T-cell (primary cell): Measurements from ENCODE around the gene RIIAD1. TPM values are rescaled to one million over a fixed set of nuclear protein-coding genes. Genes with fewer than 3 reads are reported as not detected.

Experiments
- ATAC-seq, 4 experiments: fragments of 200-7000 bp in 3 of 4; fragments of 150-1000 bp in 1 of 4; cut with Tn5 transposase; replicated peaks in 1 of 4; 1 replicate in 3 of 4; 2 replicates in 1 of 4; pipeline ENCODE4 v1.10.0; 2021; ENCODE audit warnings: moderate library complexity in 3 of 4, mild to moderate bottlenecking in 2 of 4, moderate number of reproducible peaks in 1 of 4
- CTCF ChIA-PET, 2 donors: fragments of 300-600 bp; sonication (Branson Sonifier 250); formaldehyde crosslinking; loops; one replicate each; lab custom pipeline; 2022; ENCODE audit warnings: antibody characterized with exemption in 2 of 2; lab: Charles Lee
- POLR2A ChIA-PET, 2 donors: fragments of 300-600 bp; sonication (Branson Sonifier 250); formaldehyde crosslinking; loops; one replicate each; lab custom pipeline; 2022; ENCODE audit warnings: antibody characterized with exemption in 2 of 2; lab: Charles Lee
- DNase-seq, 35 experiments: peaks; one replicate each; pipeline versions ENCODE4 v3.0.0 to v3.0.0-alpha.2; 2013 to 2023
- H3K27ac ChIP-seq: one replicate; pipeline ENCODE4 v1.5.1; 2013; ENCODE audit warnings: low read length
- H3K27me3 ChIP-seq, 2 experiments: replicated peaks in 1 of 2; 1 replicate in 1 of 2; 2 replicates in 1 of 2; pipeline versions ENCODE4 v1.6.1 to v1.7.0; 2013; ENCODE audit warnings: low read length in 1 of 2, mixed read lengths in 1 of 2; ENCODE audit not compliant: control insufficient read depth in 2 of 2, insufficient read depth in 2 of 2; ENCODE audit errors: extremely low read depth in 1 of 2
- H3K36me3 ChIP-seq, 2 donors: 1 replicate in 1 of 2; 2 replicates in 1 of 2; pipeline versions ENCODE4 v1.6.1 to v1.7.0; 2013; ENCODE audit warnings: low read length in 1 of 2; ENCODE audit not compliant: control insufficient read depth in 2 of 2, insufficient read depth in 1 of 2; ENCODE audit errors: extremely low read depth in 1 of 2
- H3K4me1 ChIP-seq, 2 experiments: 1 replicate in 1 of 2; 2 replicates in 1 of 2; pipeline versions ENCODE4 v1.6.1 to v1.7.0; 2013; ENCODE audit warnings: low read length in 2 of 2, mixed read lengths in 1 of 2; ENCODE audit not compliant: insufficient read depth in 2 of 2, control insufficient read depth in 1 of 2; ENCODE audit errors: extremely low read depth in 1 of 2
- H3K4me3 ChIP-seq, 2 donors: 1 replicate in 1 of 2; 2 replicates in 1 of 2; pipeline versions ENCODE4 v1.5.1 to v1.7.0; 2013; ENCODE audit warnings: mild to moderate bottlenecking in 2 of 2, low read length in 1 of 2, moderate library complexity in 1 of 2; ENCODE audit not compliant: control insufficient read depth in 1 of 2; ENCODE audit errors: extremely low read depth in 1 of 2
- H3K9me3 ChIP-seq: 2 replicates; pipeline ENCODE4 v1.7.0; 2013
- H3K27ac Mint-ChIP-seq, 2 donors: one replicate each; pipeline ENCODE4 v1.8.0; 2020 to 2021; ENCODE audit warnings: mild to moderate bottlenecking in 2 of 2, mixed read lengths in 2 of 2
- H3K27me3 Mint-ChIP-seq, 2 donors: one replicate each; pipeline ENCODE4 v1.8.0; 2021 to 2022; ENCODE audit warnings: mixed read lengths in 2 of 2
- H3K36me3 Mint-ChIP-seq: one replicate; pipeline ENCODE4 v1.8.0; 2021; ENCODE audit warnings: mixed read lengths
- H3K4me1 Mint-ChIP-seq, 3 donors: one replicate each; pipeline ENCODE4 v1.8.0; 2020 to 2022; ENCODE audit warnings: mixed read lengths in 3 of 3, mild to moderate bottlenecking in 1 of 3
- H3K4me3 Mint-ChIP-seq, 3 donors: one replicate each; pipeline ENCODE4 v1.8.0; 2020 to 2022; ENCODE audit warnings: mild to moderate bottlenecking in 3 of 3, mixed read lengths in 3 of 3, moderate library complexity in 3 of 3
- H3K9me3 Mint-ChIP-seq, 3 donors: one replicate each; pipeline ENCODE4 v1.8.0; 2020 to 2022; ENCODE audit warnings: mixed read lengths in 3 of 3
- WGBS: methylation state at CpG from one replicate; pipeline ENCODE4 v1.1.5; 2013; ENCODE audit warnings: missing lambda C conversion rate; ENCODE audit not compliant: insufficient coverage; 5-methylcytosine and 5-hydroxymethylcytosine counted together
- total RNA-seq, 35 experiments: library from RNA in 6 of 35; stranded (reverse) in 6 of 35; fragments of 120-200 nt in 1 of 35; gene quantifications; one replicate each; pipeline versions ENCODE4 v1.2.1 to v1.2.4 and lab custom pipeline; 2013 to 2026

RIIAD1 gene
- total RNA-seq, 5 donors from 2014 or later (not counting 1 experiment from before 2014, with no cell fraction given): not detected

DNA sequence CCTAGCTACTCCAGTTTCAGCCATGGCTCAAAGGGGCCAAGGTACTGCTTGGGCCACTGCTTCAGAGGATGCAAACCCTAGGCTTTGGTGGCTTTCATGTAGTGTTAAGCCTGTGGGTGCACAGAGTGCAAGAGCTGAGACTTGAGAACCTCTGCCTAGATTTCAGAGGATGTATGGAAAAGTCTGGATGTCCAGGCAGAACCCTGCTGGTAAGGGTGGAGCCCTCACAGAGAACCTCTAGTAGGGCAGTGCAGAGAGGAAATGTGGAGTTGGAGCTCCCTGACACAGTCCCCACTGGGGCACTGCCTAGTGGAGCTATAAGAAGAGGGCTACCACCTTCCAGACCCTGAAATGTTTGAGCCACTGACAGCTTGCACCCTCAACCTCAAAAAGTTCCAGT, 16.2 kb downstream of the RIIAD1 start:
- Histone ChIP-seq H3K27ac (no peak overlapping the region), H3K4me1 (no peaks in the 10 kb centered on the region), H3K4me3 (no peak overlapping the region), H3K9me3 (no peaks in the 10 kb centered on the region), H3K27me3 (peaks cover 0 to 7% of the 10 kb centered on the region in 2 experiments), H3K36me3 (no peaks in the 10 kb centered on the region)
- Mint-ChIP-seq H3K4me1 (peaks cover 0 to 4% (median 0%) of the 10 kb centered on the region in 3 donors), H3K27ac (no peak overlapping the region), H3K27me3 (peaks cover 5% of the 10 kb centered on the region in 2 donors), H3K9me3 (peaks cover 8 to 13% (median 9%) of the 10 kb centered on the region in 3 donors), H3K4me3 (no peak overlapping the region), H3K36me3 (peaks cover 3% of the 10 kb centered on the region)
- no peak for DNase-seq
- no peak for ATAC-seq
- ChIA-PET CTCF (interaction anchor here in 1 of 2 donors (0.6 kb wide), 2 partner anchors 16 to 1910 kb away, joined by 3 to 4 read pairs; partner anchors contain the start of gene RIIAD1), POLR2A (no interaction called here)

DNA sequence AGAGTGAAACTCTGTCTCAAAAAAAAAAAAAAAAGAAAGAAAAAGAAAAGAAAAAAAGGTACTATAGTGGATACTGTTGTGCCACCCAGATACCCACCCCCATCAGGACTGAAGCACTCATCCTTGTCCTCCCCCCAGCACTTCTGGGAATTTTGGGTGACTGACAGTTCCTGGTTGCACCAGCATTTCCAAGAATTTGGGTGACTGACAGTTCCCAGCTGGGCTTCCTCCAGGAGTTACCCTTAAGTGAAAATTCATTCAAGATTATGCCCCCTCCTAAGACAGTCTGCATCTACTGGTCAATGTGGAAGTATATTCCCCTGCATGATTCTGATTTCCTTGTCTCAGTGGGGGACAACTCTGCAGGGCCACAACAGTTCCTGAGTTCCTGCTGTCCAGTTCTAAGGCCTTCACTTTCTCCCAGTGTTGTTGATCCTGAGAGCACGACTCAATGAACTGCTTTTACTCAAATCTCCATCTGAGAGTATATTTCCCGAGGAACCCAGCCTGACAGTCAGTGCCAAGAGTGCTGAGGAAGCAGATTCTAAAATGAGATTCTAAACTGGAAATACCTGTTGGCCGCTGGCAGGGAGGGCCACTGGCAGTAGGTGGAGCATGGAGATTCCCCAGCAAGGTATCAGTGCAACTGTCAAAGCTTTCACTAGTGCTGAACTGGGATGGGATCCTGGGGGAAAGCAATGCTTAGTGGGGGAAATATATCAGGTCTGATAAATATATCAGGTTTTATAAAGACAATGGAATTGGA, 18.5 kb downstream of the RIIAD1 start:
- H3K4me3 Mint-ChIP-seq: no peak overlapping the region
- H3K9me3 Mint-ChIP-seq: peaks cover 8 to 13% (median 9%) of the 10 kb centered on the region in 3 donors
- peaks cover 3% of the 10 kb centered on the region for H3K36me3 Mint-ChIP-seq
- H3K27ac Mint-ChIP-seq: no peak overlapping the region
- Histone ChIP-seq H3K4me3 (no peak overlapping the region), H3K9me3 (no peaks in the 10 kb centered on the region), H3K27me3 (no peaks in the 10 kb centered on the region), H3K27ac (no peak overlapping the region), H3K36me3 (no peaks in the 10 kb centered on the region), H3K4me1 (no peaks in the 10 kb centered on the region)
- peaks cover 0 to 2% of the 10 kb centered on the region in 2 donors for H3K27me3 Mint-ChIP-seq
- peaks cover 0 to 4% (median 0%) of the 10 kb centered on the region in 3 donors for H3K4me1 Mint-ChIP-seq
- ChIA-PET POLR2A (no interaction called here), CTCF (no interaction called here)
- 76% methylated on average over 3 of the region's 3 CpGs for WGBS
- no peak for ATAC-seq
- DNase-seq: no peak

DNA sequence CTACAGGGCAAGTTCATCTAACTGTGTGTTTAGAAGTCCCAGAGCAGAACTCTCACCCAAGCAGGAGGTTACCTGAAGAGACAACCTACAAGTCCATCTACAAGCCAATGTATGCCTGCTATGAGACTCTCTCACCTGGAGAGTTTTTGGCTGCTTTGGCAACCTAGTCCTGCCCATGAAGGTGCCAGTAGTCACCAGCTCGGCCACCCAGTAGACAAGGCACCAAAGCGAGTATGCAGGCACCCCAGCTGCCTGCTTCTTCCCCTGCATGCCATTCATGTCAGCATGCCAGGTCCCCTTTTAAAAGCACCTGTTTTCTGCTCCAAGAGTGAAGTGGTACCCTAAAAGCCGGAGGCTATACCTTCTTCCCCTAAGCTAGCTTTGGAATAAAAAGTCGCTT, 20.2 kb downstream of the RIIAD1 start:
- Mint-ChIP-seq H3K9me3 (peaks cover 8 to 12% (median 9%) of the 10 kb centered on the region in 3 donors), H3K36me3 (peaks cover 3% of the 10 kb centered on the region), H3K27me3 (no peaks in the 10 kb centered on the region), H3K27ac (peak overlapping the region in 1 of 2 donors; percentile 31), H3K4me1 (no peaks in the 10 kb centered on the region), H3K4me3 (no peak overlapping the region)
- H3K4me1 ChIP-seq: no peaks in the 10 kb centered on the region
- 95% methylated on average over 2 of the region's 4 CpGs for WGBS
- H3K27me3 ChIP-seq: no peaks in the 10 kb centered on the region
- no peak overlapping the region for H3K27ac ChIP-seq
- H3K4me3 ChIP-seq: no peak overlapping the region
- POLR2A ChIA-PET: interaction anchor here in 1 of 2 donors (0.7 kb wide), 1 partner anchor 11 kb away, joined by 5 read pairs; no protein-coding TSS in a partner anchor
- H3K9me3 ChIP-seq: no peaks in the 10 kb centered on the region
- ATAC-seq (no peak), DNase-seq (no peak)
- CTCF ChIA-PET: no interaction called here
- H3K36me3 ChIP-seq: no peaks in the 10 kb centered on the region

DNA sequence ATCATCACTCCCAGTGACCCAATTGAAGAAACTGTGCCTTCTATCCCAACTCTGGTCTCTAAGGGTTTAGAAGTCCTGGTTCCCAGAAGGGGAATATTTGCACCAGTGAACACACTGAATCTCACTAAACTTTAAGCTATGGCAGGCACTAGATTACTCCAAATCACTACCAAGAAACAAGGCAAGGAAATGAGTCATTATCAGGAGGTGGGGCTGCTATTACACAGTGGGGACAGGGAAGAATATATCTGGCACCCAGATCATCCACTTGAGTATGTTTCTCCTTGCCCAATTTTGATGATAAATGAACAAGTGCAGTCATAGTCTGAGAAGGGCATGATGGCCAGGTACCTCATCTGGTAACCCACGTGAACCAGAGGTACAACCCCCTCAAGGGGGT, 35.0 kb downstream of the RIIAD1 start:
- H3K4me1 Mint-ChIP-seq: peaks cover 0 to 4% (median 0%) of the 10 kb centered on the region in 3 donors
- H3K36me3 Mint-ChIP-seq: peaks cover 31% of the 10 kb centered on the region
- H3K4me3 Mint-ChIP-seq: no peak overlapping the region
- no peaks in the 10 kb centered on the region for H3K9me3 Mint-ChIP-seq
- no peak for DNase-seq
- no peaks in the 10 kb centered on the region for H3K4me1 ChIP-seq
- peaks cover 3 to 5% of the 10 kb centered on the region in 2 donors for H3K27me3 Mint-ChIP-seq
- WGBS: no CpG with 5 or more reads among the region's 1 CpG
- no peak overlapping the region for H3K4me3 ChIP-seq
- H3K27ac Mint-ChIP-seq: no peak overlapping the region
- ChIA-PET CTCF (no interaction called here), POLR2A (no interaction called here)
- H3K36me3 ChIP-seq: peaks cover 3 to 31% of the 10 kb centered on the region in 2 donors
- H3K27ac ChIP-seq: no peak overlapping the region
- ATAC-seq: no peak
- no peaks in the 10 kb centered on the region for H3K9me3 ChIP-seq
- no peaks in the 10 kb centered on the region for H3K27me3 ChIP-seq

DNA sequence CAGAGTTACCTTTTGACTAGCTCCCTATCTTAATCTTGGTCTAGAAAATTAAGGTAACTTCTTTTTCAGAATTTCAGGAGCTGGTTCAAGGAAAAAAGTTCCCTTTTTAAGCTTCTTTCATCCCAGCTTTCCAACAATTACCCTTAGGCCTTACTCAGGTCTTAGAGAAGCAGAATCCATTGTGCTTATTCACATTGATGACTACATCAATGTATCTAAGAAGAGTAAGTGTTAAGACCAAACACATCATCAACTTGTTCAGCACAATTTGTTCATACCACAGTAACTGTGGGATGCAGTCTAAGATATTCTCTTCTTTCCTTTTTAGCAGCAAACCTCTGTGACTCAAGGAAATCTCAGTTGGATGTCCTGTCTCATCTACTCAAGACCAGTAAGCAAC, 37.9 kb downstream of the RIIAD1 start:
- ATAC-seq (no peak), DNase-seq (no peak)
- H3K36me3 Mint-ChIP-seq: peaks cover 40% of the 10 kb centered on the region
- H3K27me3 Mint-ChIP-seq: no peaks in the 10 kb centered on the region
- Histone ChIP-seq H3K36me3 (peaks cover 4 to 38% of the 10 kb centered on the region in 2 donors), H3K4me1 (peaks cover 10 to 11% of the 10 kb centered on the region in 2 experiments), H3K27ac (no peak overlapping the region), H3K27me3 (no peaks in the 10 kb centered on the region), H3K4me3 (no peak overlapping the region), H3K9me3 (no peaks in the 10 kb centered on the region)
- no peak overlapping the region for H3K27ac Mint-ChIP-seq
- no peak overlapping the region for H3K4me3 Mint-ChIP-seq
- CTCF ChIA-PET: no interaction called here
- H3K4me1 Mint-ChIP-seq: peaks cover 16 to 22% (median 17%) of the 10 kb centered on the region in 3 donors
- H3K9me3 Mint-ChIP-seq: no peaks in the 10 kb centered on the region
- POLR2A ChIA-PET: interaction anchor here in 1 of 2 donors (0.7 kb wide), 2 partner anchors 130 to 249 kb away, joined by 6 to 7 read pairs; no protein-coding TSS in a partner anchor

DNA sequence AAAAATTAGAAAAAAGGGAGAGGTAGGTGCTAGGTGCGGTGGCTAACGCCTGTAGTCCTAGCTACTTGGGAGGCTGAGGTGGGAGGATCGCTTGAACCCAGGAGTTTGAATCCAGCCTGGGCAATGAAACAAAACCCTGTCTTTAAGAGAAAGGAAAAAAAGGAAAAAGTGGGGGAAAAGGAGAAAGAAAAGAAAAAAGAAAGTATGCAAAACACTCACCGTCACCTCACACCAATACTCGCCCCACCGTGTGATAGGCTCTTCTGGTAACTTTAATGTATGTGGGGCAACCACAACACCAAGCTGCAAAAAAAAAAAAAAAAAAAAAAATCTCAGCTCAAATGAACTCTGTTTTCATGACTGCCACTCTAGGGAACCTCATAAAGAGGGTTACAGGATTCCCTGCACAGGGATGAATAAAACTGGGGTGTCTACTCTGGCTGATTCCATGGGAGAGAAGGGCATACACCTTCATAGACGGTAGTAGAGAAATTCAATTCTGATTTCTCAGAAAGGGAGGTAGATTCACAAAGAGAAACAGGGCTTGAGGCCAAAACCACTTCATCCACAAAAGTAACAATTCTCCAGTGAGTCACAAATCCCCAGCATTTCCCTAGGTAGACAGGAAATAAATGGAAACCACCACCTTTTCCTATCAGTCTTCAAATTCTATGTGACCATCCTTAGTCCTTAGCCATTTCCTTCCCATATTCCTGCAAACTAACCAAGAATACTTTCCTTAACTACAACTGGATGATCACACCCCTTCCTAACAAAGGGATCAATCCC, 39.5 kb downstream of the RIIAD1 start:
- DNase-seq (no peak), ATAC-seq (no peak)
- POLR2A ChIA-PET: interaction anchor here (0.6 kb wide), 3 partner anchors 11 to 239 kb away, joined by 4 to 7 read pairs (median 5); no protein-coding TSS in a partner anchor
- Histone ChIP-seq H3K27ac (no peak overlapping the region), H3K4me3 (no peak overlapping the region), H3K36me3 (peaks cover 4 to 38% of the 10 kb centered on the region in 2 donors), H3K4me1 (peaks cover 10 to 11% of the 10 kb centered on the region in 2 experiments), H3K9me3 (no peaks in the 10 kb centered on the region), H3K27me3 (no peaks in the 10 kb centered on the region)
- H3K27ac Mint-ChIP-seq: peak overlapping the region in 1 of 2 donors; percentile 39
- peaks cover 36% of the 10 kb centered on the region for H3K36me3 Mint-ChIP-seq
- peaks cover 19 to 28% (median 21%) of the 10 kb centered on the region in 3 donors for H3K4me1 Mint-ChIP-seq
- CTCF ChIA-PET: no interaction called here
- WGBS: 100% methylated on average over 3 of the region's 7 CpGs
- peak overlapping the region in 2 of 3 donors; percentile 28 to 31 for H3K4me3 Mint-ChIP-seq
- no peaks in the 10 kb centered on the region for H3K9me3 Mint-ChIP-seq
- H3K27me3 Mint-ChIP-seq: no peaks in the 10 kb centered on the region
